Hepatocyte (in vitro differentiated cells): ENCODE results near the gene GMIP.

Experiments
- CTCF ChIP-seq: fragments of 200-600 bp; sonication (generic); IDR thresholded peaks from 2 replicates; pipeline ENCODE4 v1.5.1; 2016; ENCODE audit warnings: antibody characterized with exemption, mild to moderate bottlenecking; ENCODE audit not compliant: poor library complexity
- EZH2 ChIP-seq: fragments of 200-600 bp; sonication (generic); IDR thresholded peaks from 2 replicates; pipeline ENCODE4 v1.6.1; 2016; ENCODE audit warnings: antibody characterized with exemption, mild to moderate bottlenecking, borderline replicate concordance
- EZH2phosphoT487 ChIP-seq: fragments of 200-600 bp; sonication (generic); IDR thresholded peaks from one replicate; pipeline ENCODE4 v1.6.1; 2018; ENCODE audit warnings: antibody characterized with exemption, mild to moderate bottlenecking, low read depth, moderate library complexity; ENCODE audit not compliant: unreplicated experiment, severe bottlenecking

DNA sequence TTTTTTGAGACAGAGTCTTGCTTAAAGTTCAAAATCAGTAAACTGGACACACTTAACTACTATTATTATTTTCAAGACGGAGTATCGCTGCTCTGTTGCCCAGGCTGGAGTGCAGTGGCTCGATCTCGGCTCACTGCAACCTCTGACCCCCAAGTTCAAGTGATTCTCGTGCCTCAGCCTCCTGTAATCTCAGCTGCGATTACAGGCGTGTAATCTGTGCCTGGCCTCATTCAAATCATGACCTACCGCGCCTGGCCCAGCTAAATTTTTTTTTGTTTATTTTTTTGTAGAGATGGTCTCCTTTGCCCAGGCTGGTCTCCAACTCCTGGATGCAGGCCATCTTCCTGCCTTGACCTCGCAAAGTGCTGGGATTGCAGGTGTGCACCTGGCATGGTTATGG, 48.2 kb upstream of the GMIP start:
- TF ChIP-seq CTCF: no peak
- TF ChIP-seq EZH2: no peak
- no peak for TF ChIP-seq EZH2phosphoT487
